IMR-90 (cell line): Measurements from ENCODE around the gene KLHL30. TPM values are rescaled to one million over a fixed set of nuclear protein-coding genes. Genes with fewer than 3 reads are reported as not detected.

ENCODE experiments used
- ATAC-seq: fragments of 200-7000 bp; cut with Tn5 transposase; 2 replicates; pipeline ENCODE4 v1.9.1; 2020; ENCODE audit warnings: low read depth, mild to moderate bottlenecking, moderate library complexity
- BruUV-seq: library from RNA; stranded (reverse); fragments of 400-500 nt; replicated peaks from 2 replicates; lab custom pipeline; 2021; lab: Mats Ljungman, UMichigan
- CTCF ChIA-PET: fragments of 300-600 bp; formaldehyde crosslinking; extraction: SDS; loops from one replicate; lab custom pipeline; 2021; ENCODE audit warnings: antibody characterized with exemption; lab: Yijun Ruan, JAX
- POLR2A ChIA-PET: fragments of 300-600 bp; sonication (Branson Sonifier 250); formaldehyde crosslinking; loops from one replicate; lab custom pipeline; 2022; ENCODE audit warnings: antibody characterized with exemption; ENCODE audit not compliant: unreplicated experiment; lab: Charles Lee
- DNase-seq: peaks from one replicate; pipeline ENCODE4 v3.0.0; 2013
- H2AFZ ChIP-seq: replicated peaks from 2 replicates; pipeline ENCODE3; 2013; ENCODE audit warnings: low read length, mild to moderate bottlenecking; ENCODE audit not compliant: poor library complexity
- H2AK5ac ChIP-seq: 2 replicates; pipeline ENCODE4 v1.6.1; 2013; ENCODE audit warnings: low read depth, low read length, inconsistent platforms
- H2AK9ac ChIP-seq: replicated peaks from 2 replicates; pipeline ENCODE3; 2013; ENCODE audit warnings: mild to moderate bottlenecking, low read depth, low read length, moderate library complexity; ENCODE audit not compliant: poor library complexity
- H2BK120ac ChIP-seq: 2 replicates; pipeline ENCODE4 v1.6.1; 2013; ENCODE audit warnings: low read depth, low read length, inconsistent platforms
- H2BK15ac ChIP-seq: 3 replicates; pipeline ENCODE4 v1.6.1; 2013; ENCODE audit warnings: low read depth, low read length, inconsistent platforms
- H2BK20ac ChIP-seq: 2 replicates; pipeline ENCODE4 v1.6.1; 2013; ENCODE audit warnings: low read depth, mild to moderate bottlenecking, inconsistent platforms, low read length, moderate library complexity
- H2BK5ac ChIP-seq: 2 replicates; pipeline ENCODE4 v1.6.1; 2013; ENCODE audit warnings: mild to moderate bottlenecking, low read depth, low read length, inconsistent platforms; ENCODE audit not compliant: poor library complexity, severe bottlenecking
- H3K14ac ChIP-seq: replicated peaks from 2 replicates; pipeline ENCODE4 v1.6.1; 2013; ENCODE audit warnings: low read depth, low read length, inconsistent platforms
- H3K18ac ChIP-seq: 2 replicates; pipeline ENCODE4 v1.6.1; 2013; ENCODE audit warnings: low read depth, low read length, control low read depth
- H3K23ac ChIP-seq: 2 replicates; pipeline ENCODE4 v1.6.1; 2013; ENCODE audit warnings: low read depth, low read length, inconsistent platforms
- H3K27ac ChIP-seq: 2 replicates; pipeline ENCODE4 v1.5.1; 2013; ENCODE audit warnings: mild to moderate bottlenecking, control low read depth, low read length; ENCODE audit not compliant: insufficient read depth
- H3K27me3 ChIP-seq: 2 replicates; pipeline ENCODE4 v1.6.1; 2013; ENCODE audit warnings: low read length; ENCODE audit not compliant: control insufficient read depth, insufficient read depth
- H3K36me3 ChIP-seq: 2 replicates; pipeline ENCODE4 v1.6.1; 2013; ENCODE audit warnings: low read length, mixed read lengths; ENCODE audit not compliant: control insufficient read depth, insufficient read depth
- H3K4ac ChIP-seq: 2 replicates; pipeline ENCODE4 v1.6.1; 2013; ENCODE audit warnings: low read depth, low read length, inconsistent platforms
- H3K4me1 ChIP-seq: 2 replicates; pipeline ENCODE4 v1.6.1; 2013; ENCODE audit warnings: low read length, mixed read lengths; ENCODE audit not compliant: control insufficient read depth, insufficient read depth
- H3K4me2 ChIP-seq: 2 replicates; pipeline ENCODE4 v1.6.1; 2013; ENCODE audit warnings: low read depth, mild to moderate bottlenecking, control low read depth, low read length, moderate library complexity
- H3K4me3 ChIP-seq: 2 replicates; pipeline ENCODE4 v1.5.1; 2013; ENCODE audit warnings: low read depth, mild to moderate bottlenecking, control low read depth, low read length, moderate library complexity; ENCODE audit not compliant: insufficient read depth
- H3K56ac ChIP-seq: 2 replicates; pipeline ENCODE4 v1.6.1; 2013; ENCODE audit warnings: low read length, inconsistent platforms; ENCODE audit not compliant: insufficient read depth; ENCODE audit errors: extremely low read depth
- H3K79me1 ChIP-seq, 2 experiments: 2 replicates each; pipeline ENCODE4 v1.6.1; 2013; ENCODE audit warnings: low read length in 2 of 2, inconsistent platforms in 1 of 2, low read depth in 1 of 2
- H3K9ac ChIP-seq: 2 replicates; pipeline ENCODE4 v1.6.1; 2013; ENCODE audit warnings: low read depth, low read length, control low read depth
- H3K9me1 ChIP-seq: 2 replicates; pipeline ENCODE4 v1.6.1; 2013; ENCODE audit warnings: low read length, inconsistent platforms; ENCODE audit not compliant: insufficient read depth
- H3K9me3 ChIP-seq: 2 replicates; pipeline ENCODE4 v1.6.1; 2013; ENCODE audit warnings: low read length; ENCODE audit not compliant: control insufficient read depth, insufficient read depth
- H4K20me1 ChIP-seq: 2 replicates; pipeline ENCODE4 v1.6.1; 2013; ENCODE audit warnings: low read length, inconsistent platforms; ENCODE audit not compliant: insufficient read depth
- H4K5ac ChIP-seq: 2 replicates; pipeline ENCODE4 v1.6.1; 2013; ENCODE audit warnings: mild to moderate bottlenecking, low read depth, low read length, control low read depth
- H4K8ac ChIP-seq, 2 experiments: 2 replicates each; pipeline ENCODE4 v1.6.1; 2013; ENCODE audit warnings: low read depth in 2 of 2, low read length in 2 of 2, control low read depth in 1 of 2, inconsistent platforms in 1 of 2
- H4K91ac ChIP-seq: 2 replicates; pipeline ENCODE4 v1.6.1; 2013; ENCODE audit warnings: low read depth, low read length, inconsistent platforms; ENCODE audit not compliant: insufficient read depth
- BHLHE40 ChIP-seq: fragments of 150-350 bp; IDR thresholded peaks from 2 replicates; pipeline ENCODE4 v1.6.1; 2016; ENCODE audit warnings: mild to moderate bottlenecking, low read depth, low read length
- CEBPB ChIP-seq: IDR thresholded peaks from 2 replicates; pipeline ENCODE4 v1.6.1; 2012; ENCODE audit warnings: low read depth, low read length, improper control_type of control experiment
- CHD1 ChIP-seq: IDR thresholded peaks from 2 replicates; pipeline ENCODE4 v1.6.1; 2012; ENCODE audit warnings: low read depth, low read length, improper control_type of control experiment
- FOS ChIP-seq: fragments of 150-350 bp; IDR thresholded peaks from 2 replicates; pipeline ENCODE4 v1.6.1; 2016; ENCODE audit warnings: low read depth, low read length
- MAFK ChIP-seq: IDR thresholded peaks from 2 replicates; pipeline ENCODE4 v1.6.1; 2012; ENCODE audit warnings: low read depth, low read length, improper control_type of control experiment
- MAZ ChIP-seq: IDR thresholded peaks from 2 replicates; pipeline ENCODE4 v1.6.1; 2012; ENCODE audit warnings: low read depth, mild to moderate bottlenecking, low read length, improper control_type of control experiment, moderate library complexity, borderline replicate concordance
- NFE2L2 ChIP-seq: fragments of 150-350 bp; IDR thresholded peaks from 2 replicates; pipeline ENCODE4 v1.6.1; 2016; ENCODE audit warnings: low read depth, mild to moderate bottlenecking, low read length
- POLR2A ChIP-seq: IDR thresholded peaks from 2 replicates; pipeline ENCODE4 v1.6.1; 2012; ENCODE audit warnings: mild to moderate bottlenecking, low read depth, low read length
- RAD21 ChIP-seq: IDR thresholded peaks from 2 replicates; pipeline ENCODE4 v1.6.1; 2012; ENCODE audit warnings: low read length, improper control_type of control experiment
- RCOR1 ChIP-seq: IDR thresholded peaks from 2 replicates; pipeline ENCODE4 v1.6.1; 2012; ENCODE audit warnings: mild to moderate bottlenecking, low read length, improper control_type of control experiment; ENCODE audit not compliant: insufficient replicate concordance
- RFX5 ChIP-seq: IDR thresholded peaks from 2 replicates; pipeline ENCODE4 v1.8.0; 2012; ENCODE audit warnings: low read depth, mild to moderate bottlenecking, low read length, moderate library complexity
- SMC3 ChIP-seq: fragments of 150-350 bp; IDR thresholded peaks from 2 replicates; pipeline ENCODE4 v1.6.1; 2016; ENCODE audit warnings: low read depth, mild to moderate bottlenecking, antibody characterized with exemption, low read length, moderate library complexity
- WGBS, 2 experiments: methylation state at CpG; one replicate each; pipeline versions ENCODE4 v1.1.5 to v1.1.7; 2013; ENCODE audit warnings: missing lambda C conversion rate in 2 of 2; ENCODE audit not compliant: insufficient read length in 1 of 2; ENCODE audit errors: extremely low coverage in 2 of 2; 5-methylcytosine and 5-hydroxymethylcytosine counted together
- dilution Hi-C: fragments of 300-500 bp; cut with HindIII; formaldehyde crosslinking; loops from one replicate; pipeline ENCODE4 v1.14.3; 2018; ENCODE audit warnings: low sequenced_read_pairs; ENCODE audit not compliant: unreplicated experiment
- in situ Hi-C: fragments of 300-500 bp; cut with MboI; formaldehyde crosslinking; loops from 3 replicates; pipeline ENCODE4 v1.14.3; 2019; ENCODE audit warnings: low sequenced_read_pairs, inconsistent platforms, mixed read lengths
- intact Hi-C: fragments of 100-400 bp; cut with micrococcal nuclease; formaldehyde crosslinking; loops from 2 replicates; pipeline ENCODE4 v1.10.0; 2022
- polyA plus RNA-seq, 3 experiments: library from polyadenylated mRNA; depleted of rRNA; stranded (reverse); fragments of >200 nt; gene quantifications; 2 replicates each; pipeline ENCODE4 v1.2.3, GENCODE V29; 2012; ENCODE audit warnings: low replicate concordance in 1 of 3
- total RNA-seq: library from RNA; depleted of rRNA; stranded (reverse); fragments of >200 nt; gene quantifications from 2 replicates; pipeline ENCODE4 v1.2.3, GENCODE V29; 2012
- TF ChIP-seq, protein P1 (sequence below): fragments of 150-350 bp; IDR thresholded peaks from 2 replicates; pipeline ENCODE4 v1.6.1; 2016; ENCODE audit warnings: low read depth, mild to moderate bottlenecking, low read length, moderate library complexity, borderline replicate concordance
- TF ChIP-seq, protein P2 (sequence below): fragments of 150-350 bp; IDR thresholded peaks from 2 replicates; pipeline ENCODE4 v1.6.1; 2017; ENCODE audit warnings: mild to moderate bottlenecking, antibody characterized with exemption, low read length, low read depth
- TF ChIP-seq, protein P3 (sequence below): conservative IDR thresholded peaks from 2 replicates; pipeline ENCODE4 v1.5.1; 2012; ENCODE audit warnings: mild to moderate bottlenecking, low read depth, low read length, improper control_type of control experiment

Gene KLHL30
- total and polyA plus RNA-seq, 2 of the 4 experiments (the other 2 are of a cell fraction): under 0.01 to 0.03 TPM

DNA sequence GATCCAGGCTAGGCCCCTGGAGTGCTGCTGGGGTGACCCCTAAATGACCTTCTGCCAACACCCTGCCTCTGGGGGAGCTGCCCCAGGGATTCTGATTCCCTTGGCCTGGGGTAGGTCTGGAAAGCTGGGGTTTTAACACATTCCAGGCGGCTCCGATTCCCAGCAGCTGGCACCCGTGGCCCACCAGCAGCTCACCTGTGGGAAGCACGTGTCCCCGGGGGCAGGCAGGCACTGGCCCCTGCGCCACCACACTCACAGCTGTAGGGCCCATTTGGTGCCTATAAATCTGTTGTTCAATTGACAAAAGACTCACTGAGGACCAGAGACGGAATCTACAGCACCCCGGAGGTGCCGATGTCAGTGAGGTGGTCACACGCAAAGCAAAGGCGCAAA is 4.1 kb upstream of the KLHL30 start:
- H3K27ac ChIP-seq: no peak overlapping the region
- no peak overlapping the region for H3K23ac ChIP-seq
- peaks cover 7% of the 10 kb centered on the region for H3K4me1 ChIP-seq
- H3K9me3 ChIP-seq: no peaks in the 10 kb centered on the region
- no peak overlapping the region for H4K8ac ChIP-seq
- H3K56ac ChIP-seq: no peak overlapping the region
- no peak overlapping the region for H2BK20ac ChIP-seq
- no peak overlapping the region for H4K91ac ChIP-seq
- no peak overlapping the region for H2AFZ ChIP-seq
- POLR2A ChIA-PET: no interaction called here
- H4K5ac ChIP-seq: no peak overlapping the region
- H2AK5ac ChIP-seq: no peak overlapping the region
- ATAC-seq: no peak
- H2BK120ac ChIP-seq: no peak overlapping the region
- H3K9ac ChIP-seq: no peak overlapping the region
- H3K36me3 ChIP-seq: no peaks in the 10 kb centered on the region
- H3K9me1 ChIP-seq: 0 out of 2 replicates have a peak, but pooled peaks cover 5% of the 10 kb centered on the region
- H2BK15ac ChIP-seq: no peak overlapping the region
- no peak overlapping the region for H2BK5ac ChIP-seq
- no TSS peak for BruUV-seq
- H3K4ac ChIP-seq: no peak overlapping the region
- no peak overlapping the region for H3K18ac ChIP-seq
- in situ Hi-C loops (no loop called here), intact Hi-C loops (no loop called here), dilution Hi-C loops (no loop called here)
- no peaks in the 10 kb centered on the region for H4K20me1 ChIP-seq
- no peak overlapping the region for H3K14ac ChIP-seq
- CTCF ChIA-PET: no interaction called here
- 93% methylated on average over 5 of the region's 11 CpGs; no CpG with 5 or more reads in 1 of the 2 experiments for WGBS, 2 experiments
- DNase-seq: no peak
- TF ChIP-seq SMC3 (no peak), FOS (no peak), MAZ (no peak), NFE2L2 (no peak), CHD1 (no peak), CEBPB (no peak), RFX5 (no peak), POLR2A (no peak), BHLHE40 (no peak), RAD21 (no peak), RCOR1 (no peak), MAFK (no peak)
- TF ChIP-seq, protein P1, sequence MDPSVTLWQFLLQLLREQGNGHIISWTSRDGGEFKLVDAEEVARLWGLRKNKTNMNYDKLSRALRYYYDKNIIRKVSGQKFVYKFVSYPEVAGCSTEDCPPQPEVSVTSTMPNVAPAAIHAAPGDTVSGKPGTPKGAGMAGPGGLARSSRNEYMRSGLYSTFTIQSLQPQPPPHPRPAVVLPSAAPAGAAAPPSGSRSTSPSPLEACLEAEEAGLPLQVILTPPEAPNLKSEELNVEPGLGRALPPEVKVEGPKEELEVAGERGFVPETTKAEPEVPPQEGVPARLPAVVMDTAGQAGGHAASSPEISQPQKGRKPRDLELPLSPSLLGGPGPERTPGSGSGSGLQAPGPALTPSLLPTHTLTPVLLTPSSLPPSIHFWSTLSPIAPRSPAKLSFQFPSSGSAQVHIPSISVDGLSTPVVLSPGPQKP: no peak
- TF ChIP-seq, protein P2, sequence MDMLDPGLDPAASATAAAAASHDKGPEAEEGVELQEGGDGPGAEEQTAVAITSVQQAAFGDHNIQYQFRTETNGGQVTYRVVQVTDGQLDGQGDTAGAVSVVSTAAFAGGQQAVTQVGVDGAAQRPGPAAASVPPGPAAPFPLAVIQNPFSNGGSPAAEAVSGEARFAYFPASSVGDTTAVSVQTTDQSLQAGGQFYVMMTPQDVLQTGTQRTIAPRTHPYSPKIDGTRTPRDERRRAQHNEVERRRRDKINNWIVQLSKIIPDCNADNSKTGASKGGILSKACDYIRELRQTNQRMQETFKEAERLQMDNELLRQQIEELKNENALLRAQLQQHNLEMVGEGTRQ: no peak
- TF ChIP-seq, protein P3, sequence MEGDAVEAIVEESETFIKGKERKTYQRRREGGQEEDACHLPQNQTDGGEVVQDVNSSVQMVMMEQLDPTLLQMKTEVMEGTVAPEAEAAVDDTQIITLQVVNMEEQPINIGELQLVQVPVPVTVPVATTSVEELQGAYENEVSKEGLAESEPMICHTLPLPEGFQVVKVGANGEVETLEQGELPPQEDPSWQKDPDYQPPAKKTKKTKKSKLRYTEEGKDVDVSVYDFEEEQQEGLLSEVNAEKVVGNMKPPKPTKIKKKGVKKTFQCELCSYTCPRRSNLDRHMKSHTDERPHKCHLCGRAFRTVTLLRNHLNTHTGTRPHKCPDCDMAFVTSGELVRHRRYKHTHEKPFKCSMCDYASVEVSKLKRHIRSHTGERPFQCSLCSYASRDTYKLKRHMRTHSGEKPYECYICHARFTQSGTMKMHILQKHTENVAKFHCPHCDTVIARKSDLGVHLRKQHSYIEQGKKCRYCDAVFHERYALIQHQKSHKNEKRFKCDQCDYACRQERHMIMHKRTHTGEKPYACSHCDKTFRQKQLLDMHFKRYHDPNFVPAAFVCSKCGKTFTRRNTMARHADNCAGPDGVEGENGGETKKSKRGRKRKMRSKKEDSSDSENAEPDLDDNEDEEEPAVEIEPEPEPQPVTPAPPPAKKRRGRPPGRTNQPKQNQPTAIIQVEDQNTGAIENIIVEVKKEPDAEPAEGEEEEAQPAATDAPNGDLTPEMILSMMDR: no peak
- no peaks in the 10 kb centered on the region for H3K79me1 ChIP-seq
- no peak overlapping the region for H3K4me3 ChIP-seq
- no peak overlapping the region for H3K4me2 ChIP-seq
- no peaks in the 10 kb centered on the region for H3K27me3 ChIP-seq
- no peak overlapping the region for H2AK9ac ChIP-seq
